22Rv1 (cell line): ENCODE results near the gene UVRAG.

Experiments used
- ZFX ChIP-seq: fragments of 450-650 bp; IDR thresholded peaks from 2 replicates; pipeline ENCODE4 v1.6.1; 2017; ENCODE audit warnings: antibody characterized with exemption, borderline replicate concordance
- TF ChIP-seq, protein P1 (sequence below): fragments of 450-650 bp; IDR thresholded peaks from 2 replicates; pipeline ENCODE4 v1.5.1; 2017; ENCODE audit warnings: mild to moderate bottlenecking

DNA sequence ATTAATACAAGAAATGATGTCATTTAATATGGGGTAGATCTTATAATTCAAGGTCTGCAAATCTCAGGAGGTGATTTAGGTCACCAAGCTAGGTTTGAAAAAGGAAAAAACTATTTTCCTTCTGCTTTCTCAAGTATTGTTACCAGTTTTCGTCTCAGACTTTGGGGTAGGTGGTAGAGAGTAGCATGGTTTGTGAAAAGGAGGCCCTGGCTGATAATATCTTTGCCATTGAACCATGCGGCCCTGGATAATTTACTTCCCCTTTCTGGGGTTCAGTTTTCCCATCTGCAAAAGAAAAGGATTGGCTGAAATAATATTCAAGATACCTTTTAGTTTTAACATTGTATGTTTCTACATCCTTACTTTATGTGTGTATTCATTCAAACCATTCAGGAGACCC, 299.2 kb downstream of the UVRAG start:
- TF ChIP-seq, protein P1, sequence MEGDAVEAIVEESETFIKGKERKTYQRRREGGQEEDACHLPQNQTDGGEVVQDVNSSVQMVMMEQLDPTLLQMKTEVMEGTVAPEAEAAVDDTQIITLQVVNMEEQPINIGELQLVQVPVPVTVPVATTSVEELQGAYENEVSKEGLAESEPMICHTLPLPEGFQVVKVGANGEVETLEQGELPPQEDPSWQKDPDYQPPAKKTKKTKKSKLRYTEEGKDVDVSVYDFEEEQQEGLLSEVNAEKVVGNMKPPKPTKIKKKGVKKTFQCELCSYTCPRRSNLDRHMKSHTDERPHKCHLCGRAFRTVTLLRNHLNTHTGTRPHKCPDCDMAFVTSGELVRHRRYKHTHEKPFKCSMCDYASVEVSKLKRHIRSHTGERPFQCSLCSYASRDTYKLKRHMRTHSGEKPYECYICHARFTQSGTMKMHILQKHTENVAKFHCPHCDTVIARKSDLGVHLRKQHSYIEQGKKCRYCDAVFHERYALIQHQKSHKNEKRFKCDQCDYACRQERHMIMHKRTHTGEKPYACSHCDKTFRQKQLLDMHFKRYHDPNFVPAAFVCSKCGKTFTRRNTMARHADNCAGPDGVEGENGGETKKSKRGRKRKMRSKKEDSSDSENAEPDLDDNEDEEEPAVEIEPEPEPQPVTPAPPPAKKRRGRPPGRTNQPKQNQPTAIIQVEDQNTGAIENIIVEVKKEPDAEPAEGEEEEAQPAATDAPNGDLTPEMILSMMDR: no peak
- TF ChIP-seq ZFX: no peak
